SKM-1 treated with dmso at 0.1 percent for 144 hours (cell line): ENCODE data around the gene HMGB4.

Experiments used
- DNase-seq: peaks from one replicate; lab custom pipeline; 2025; ENCODE audit not compliant: unreplicated experiment; lab: John Stamatoyannopoulos, UW

The HMGB4 gene

GRCh38 chr1:33846861-33847260, 17.0 kb upstream of the HMGB4 start:
- DNase-seq = no peak

GRCh38 chr1:33848205-33848937, 15.5 kb upstream of the HMGB4 start:
- DNase-seq = no peak

- no peak for DNase-seq
Measured at GRCh38 chr1:33849211-33849610, 14.7 kb upstream of the HMGB4 start.

- no peak for DNase-seq
Measured at GRCh38 chr1:33850481-33850880, 13.4 kb upstream of the HMGB4 start.

DNA sequence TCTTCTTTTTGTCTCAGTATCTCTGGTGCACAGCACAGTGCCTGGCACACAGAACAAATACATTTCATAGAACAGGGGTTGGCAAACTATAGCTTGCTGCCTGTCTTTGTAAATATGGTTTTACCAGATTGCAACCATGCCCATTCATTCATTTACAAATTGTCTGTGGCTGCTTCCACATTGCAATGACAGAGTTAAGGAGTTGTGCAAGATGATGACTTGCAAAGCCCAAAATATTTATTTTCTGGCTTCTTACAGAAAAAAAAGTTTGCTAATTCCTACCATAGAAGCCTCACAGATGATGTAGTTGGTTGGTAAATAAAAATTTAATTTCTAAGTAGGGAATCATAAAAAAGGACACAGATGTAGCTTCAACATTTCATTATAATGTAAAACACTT, 11.2 kb upstream of the HMGB4 start:
- DNase-seq = no peak

DNA sequence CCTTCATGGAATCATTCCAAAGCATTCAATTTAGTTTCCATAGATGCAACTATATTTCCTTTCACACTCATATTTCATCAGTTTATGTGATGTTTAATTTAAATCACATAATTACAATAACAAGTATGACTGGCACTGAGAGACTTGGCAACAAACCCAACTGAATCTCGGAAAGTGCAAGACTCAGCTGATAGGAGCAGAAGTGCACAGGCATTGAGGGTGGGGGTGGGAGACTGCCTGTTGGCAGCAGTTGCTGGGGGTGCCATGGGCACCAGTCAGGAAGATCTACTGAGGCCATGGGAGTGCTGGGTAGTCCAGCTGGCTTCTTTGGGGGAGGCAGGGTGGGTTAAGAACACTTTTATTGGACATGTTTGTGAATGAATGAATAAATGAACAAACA, 10.4 kb upstream of the HMGB4 start:
- DNase-seq = no peak

GRCh38 chr1:33854091-33854490, 9.8 kb upstream of the HMGB4 start:
- DNase-seq = no peak

- no peak for DNase-seq
Measured at GRCh38 chr1:33860671-33861070, 3.2 kb upstream of the HMGB4 start.

DNA sequence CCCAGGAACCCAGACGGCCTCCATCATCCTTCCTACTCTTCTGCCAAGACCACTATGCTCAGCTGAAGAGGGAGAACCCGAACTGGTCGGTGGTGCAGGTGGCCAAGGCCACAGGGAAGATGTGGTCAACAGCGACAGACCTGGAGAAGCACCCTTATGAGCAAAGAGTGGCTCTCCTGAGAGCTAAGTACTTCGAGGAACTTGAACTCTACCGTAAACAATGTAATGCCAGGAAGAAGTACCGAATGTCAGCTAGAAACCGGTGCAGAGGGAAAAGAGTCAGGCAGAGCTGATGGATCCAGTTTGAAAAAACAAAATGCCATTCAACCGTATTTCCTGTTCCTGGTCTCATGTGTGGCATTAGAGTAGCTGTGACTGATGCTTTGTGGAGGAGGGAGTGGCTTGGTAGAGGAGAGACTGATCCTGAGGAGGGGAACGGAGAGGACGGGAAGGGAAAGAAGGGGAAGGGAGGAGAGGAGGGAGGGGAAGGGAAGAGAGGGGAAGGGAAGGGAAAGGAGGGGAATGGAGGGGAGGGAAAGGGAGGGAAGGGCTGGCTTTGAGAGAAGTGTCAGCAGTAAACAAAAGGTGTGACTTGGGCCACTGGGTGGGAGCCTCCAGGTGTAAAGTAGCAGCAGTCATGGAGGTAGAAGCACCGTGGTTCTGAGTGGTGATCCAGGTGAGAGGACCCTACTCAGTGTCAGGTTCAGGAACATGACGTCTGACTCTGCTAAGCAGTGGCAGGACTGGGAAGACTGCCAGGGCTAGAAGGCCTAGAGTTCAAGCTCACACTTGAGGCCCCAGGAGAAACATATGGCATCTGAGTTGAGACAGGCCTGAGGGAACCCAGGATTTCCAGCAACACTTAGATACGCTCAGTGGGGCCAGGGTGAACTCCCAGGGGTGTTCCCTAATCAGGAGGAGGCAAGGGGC, 846 bp downstream of the HMGB4 start:
- no peak for DNase-seq

DNA sequence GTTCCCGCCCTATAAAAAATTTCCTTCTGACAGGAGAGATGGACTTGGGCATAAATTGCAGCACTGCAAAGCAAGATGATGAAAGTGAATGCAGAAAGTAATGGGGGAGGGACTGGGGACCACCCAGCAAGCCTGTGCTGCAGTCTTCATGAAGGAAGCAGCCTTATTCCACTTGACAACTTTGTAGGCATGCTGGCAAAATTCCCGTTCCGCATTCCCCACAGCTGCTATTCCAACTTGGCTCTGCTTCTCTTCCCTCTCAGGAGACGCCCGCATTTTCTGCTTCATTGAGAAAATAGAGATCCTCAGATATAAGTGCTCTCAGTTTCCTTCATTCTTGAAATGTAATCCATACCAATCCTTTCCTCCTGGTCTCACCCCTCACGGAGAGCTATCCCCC, 2.4 kb downstream of the HMGB4 start:
- no peak for DNase-seq

DNA sequence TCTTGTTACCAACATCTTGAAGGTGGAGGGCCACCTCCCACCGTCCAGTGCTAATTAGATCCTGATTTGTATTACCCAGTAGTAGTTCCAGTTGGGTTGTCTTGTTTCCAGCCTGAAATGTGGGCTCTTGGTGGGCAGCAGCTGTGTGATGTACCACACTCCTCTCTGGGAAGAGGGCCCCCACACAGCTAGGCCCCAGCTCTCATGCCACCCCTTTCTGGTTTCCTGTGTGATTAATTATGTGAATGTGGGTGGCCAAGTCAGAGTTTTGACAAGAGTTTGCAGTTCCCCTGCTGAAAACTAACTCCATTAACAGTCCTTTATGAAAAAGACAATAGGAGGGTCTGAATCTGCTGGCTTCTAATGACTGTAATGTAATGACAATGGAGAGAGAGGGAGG, 3.8 kb downstream of the HMGB4 start:
- DNase-seq = no peak

DNA sequence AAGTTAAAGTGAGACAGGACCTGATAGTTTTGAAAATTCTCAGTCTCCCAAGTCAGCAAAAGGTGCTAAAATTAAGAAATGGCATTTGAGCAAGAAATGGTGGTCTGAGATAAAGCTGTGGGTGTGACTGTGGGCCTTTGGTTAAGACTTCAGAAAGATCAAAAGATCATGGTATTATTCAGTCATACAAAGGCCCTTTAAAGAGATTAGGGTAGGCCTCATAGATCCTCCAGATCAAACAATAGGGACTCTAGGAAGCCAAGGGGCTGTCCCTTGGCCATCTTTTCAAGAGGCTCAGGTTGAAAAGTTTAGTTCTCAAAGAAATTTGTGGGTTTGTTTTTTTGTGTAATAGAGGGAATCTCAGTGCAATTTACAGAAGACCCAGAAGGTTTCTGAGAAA, 8.4 kb downstream of the HMGB4 start:
- no peak for DNase-seq

GRCh38 chr1:33872683-33873082, 8.8 kb downstream of the HMGB4 start:
- no peak for DNase-seq

GRCh38 chr1:33874636-33875035, 10.8 kb downstream of the HMGB4 start:
- no peak for DNase-seq

- no peak for DNase-seq
Measured at GRCh38 chr1:33875862-33876261, 12.0 kb downstream of the HMGB4 start.

GRCh38 chr1:33876970-33877650, 13.2 kb downstream of the HMGB4 start:
- DNase-seq = no peak

DNA sequence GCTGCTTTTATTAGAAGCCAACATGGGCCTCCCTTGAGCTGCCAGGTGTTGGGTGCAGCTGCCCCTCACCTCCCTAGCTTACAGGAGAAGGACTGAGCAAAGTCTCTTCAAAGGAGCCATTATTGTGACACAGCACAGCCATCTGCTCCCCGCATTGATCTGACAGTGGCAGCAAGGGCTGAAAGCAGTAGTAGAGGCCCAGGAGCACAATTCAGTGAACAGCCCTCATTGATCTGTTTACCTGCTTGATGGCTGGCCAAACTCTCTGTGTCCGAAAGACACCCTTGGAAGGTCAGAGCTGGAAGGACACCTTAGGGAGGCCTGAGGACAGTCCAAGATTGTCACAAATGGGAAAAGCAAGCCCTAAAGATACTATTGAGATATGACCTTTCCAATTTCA, 14.5 kb downstream of the HMGB4 start:
- no peak for DNase-seq

DNA sequence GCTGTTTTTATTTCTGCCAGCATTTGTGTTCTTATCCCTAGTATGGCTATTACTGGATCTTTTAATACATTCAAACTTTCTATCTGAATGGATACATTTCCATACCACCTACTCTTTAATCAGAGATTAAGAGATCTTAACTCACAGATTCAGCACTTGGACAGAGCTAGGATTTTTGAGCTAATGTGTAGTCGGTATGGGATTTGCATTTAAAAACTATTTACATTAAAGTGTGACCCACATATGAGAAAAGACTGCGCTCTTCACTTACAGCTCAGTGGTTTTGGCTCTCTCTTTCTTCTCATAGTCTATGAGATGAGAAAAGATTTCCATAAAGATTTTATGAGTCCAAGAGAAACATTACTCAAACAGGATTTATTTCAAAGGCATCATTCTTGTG, 16.4 kb downstream of the HMGB4 start:
- no peak for DNase-seq

GRCh38 chr1:33886496-33886895, 22.6 kb downstream of the HMGB4 start:
- no peak for DNase-seq

GRCh38 chr1:33893147-33893830, 29.4 kb downstream of the HMGB4 start:
- no peak for DNase-seq

- DNase-seq = no peak
Measured at GRCh38 chr1:33895396-33895795, 31.5 kb downstream of the HMGB4 start.
